Epidermal melanocyte (primary cell): ENCODE data around the gene INTS11.

Experiments
- DNase-seq: peaks from one replicate; pipeline ENCODE4 v3.0.0; 2011; ENCODE audit warnings: low spot score; ENCODE audit not compliant: insufficient read length

INTS11 gene

DNA sequence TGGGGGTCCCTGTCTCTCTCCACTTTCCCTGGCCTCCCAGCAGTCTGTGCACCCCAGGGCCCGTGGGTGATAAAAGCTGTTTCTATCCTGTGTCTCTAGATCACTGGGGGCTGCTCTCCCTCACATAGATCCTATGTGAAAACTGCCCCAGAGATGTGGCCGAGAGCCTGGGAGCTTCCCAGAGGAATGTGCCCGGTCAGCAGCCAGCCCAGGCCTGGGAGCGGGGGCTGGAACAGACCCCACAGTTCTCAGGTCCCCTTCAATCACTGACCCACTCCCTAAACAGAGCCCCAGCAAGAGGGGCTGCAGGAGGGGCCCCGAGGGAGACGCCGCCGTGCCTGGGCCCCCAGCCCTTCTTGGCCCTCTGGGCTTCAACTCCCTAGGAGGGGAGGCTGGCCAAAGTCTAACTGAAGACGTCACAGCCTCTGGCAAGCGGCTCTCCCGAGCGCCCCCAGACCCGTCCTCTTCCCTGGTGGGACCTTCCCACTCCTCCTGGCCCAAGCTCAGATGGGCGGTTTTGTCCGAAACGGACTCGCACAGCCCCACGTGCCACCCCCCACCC is 33.5 kb upstream of the INTS11 start:
- no peak for DNase-seq

DNA sequence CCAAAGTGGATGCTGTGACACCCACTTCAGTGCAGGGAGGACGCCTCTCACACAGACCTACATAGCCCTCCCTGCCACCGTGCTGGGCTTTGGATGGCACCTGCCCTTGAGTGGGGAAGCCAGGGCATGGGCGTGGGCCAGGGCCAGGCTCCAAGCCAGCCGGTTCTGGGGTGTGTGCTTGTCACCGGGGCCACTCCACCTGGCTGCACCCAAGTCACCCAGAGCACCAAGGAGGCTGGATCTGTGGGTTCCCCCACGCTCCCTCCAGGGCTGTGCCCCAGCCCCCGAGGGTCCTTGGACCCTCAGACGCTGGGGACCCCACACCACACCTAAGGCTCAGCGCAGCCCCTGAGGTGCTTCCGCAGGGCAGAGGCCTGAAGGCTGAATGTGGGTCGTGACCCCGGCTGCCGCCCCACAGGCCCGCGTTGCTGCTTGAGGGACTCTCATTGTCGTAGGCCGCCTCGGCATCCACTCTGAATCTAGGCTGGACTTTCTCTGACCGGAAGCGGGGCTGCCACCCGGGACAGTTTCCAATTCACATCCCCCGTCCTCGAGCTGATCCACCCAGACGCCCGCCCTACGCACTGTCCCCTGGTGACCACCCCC is 32.4 kb upstream of the INTS11 start:
- no peak for DNase-seq

DNA sequence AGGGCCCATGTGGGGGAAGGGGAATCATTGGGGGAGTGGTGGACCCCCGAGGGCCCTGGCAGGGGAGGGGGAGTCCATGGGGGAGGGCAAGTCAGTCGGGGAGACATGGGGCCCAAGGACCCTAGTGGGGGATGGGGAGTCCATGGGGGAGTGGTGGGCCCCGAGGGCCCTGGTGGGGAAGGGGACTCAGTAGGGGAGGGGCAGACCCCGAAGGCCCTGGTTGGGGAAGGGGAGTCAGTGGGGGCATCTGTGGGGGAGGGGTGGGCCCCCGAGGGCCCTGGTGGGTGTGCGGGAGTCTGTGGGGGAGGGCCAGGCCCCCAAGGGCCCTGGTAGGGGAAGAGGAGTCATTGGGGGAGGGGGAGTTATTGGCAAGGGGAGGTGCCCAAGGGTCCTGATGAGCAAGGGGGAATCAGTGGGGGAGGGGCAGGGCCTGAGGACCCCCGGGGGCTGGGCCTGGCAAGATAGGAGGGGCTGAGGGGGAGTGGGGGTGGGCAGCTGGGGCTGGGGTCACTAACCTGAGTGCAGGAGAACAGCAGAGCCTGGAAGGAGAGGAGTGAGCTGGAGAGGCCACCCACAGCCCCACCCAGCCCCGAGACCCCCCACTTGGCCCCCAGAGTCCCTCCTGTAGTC is 31.8 kb upstream of the INTS11 start:
- no peak for DNase-seq

DNA sequence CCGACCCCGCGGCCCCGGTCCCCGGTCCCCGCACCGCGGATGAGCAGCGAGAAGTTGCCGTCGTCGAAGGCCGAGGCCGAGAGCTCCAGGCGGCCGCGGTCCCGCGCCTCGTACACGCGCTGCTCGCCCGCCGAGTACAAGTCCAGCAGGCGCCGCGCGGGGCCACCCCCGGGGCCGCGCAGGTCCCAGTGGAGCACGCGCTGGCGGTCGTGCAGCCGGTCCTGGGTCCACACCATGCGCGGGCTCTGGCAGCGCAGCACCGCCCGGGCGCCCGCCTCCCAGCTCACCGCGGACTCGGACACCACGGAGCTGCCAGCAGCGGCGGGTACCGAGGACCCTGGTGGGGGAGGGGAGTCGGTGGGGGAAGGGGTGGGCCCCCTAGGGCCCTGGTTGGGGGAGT is 31.0 kb upstream of the INTS11 start:
- DNase-seq, result no peak

DNA sequence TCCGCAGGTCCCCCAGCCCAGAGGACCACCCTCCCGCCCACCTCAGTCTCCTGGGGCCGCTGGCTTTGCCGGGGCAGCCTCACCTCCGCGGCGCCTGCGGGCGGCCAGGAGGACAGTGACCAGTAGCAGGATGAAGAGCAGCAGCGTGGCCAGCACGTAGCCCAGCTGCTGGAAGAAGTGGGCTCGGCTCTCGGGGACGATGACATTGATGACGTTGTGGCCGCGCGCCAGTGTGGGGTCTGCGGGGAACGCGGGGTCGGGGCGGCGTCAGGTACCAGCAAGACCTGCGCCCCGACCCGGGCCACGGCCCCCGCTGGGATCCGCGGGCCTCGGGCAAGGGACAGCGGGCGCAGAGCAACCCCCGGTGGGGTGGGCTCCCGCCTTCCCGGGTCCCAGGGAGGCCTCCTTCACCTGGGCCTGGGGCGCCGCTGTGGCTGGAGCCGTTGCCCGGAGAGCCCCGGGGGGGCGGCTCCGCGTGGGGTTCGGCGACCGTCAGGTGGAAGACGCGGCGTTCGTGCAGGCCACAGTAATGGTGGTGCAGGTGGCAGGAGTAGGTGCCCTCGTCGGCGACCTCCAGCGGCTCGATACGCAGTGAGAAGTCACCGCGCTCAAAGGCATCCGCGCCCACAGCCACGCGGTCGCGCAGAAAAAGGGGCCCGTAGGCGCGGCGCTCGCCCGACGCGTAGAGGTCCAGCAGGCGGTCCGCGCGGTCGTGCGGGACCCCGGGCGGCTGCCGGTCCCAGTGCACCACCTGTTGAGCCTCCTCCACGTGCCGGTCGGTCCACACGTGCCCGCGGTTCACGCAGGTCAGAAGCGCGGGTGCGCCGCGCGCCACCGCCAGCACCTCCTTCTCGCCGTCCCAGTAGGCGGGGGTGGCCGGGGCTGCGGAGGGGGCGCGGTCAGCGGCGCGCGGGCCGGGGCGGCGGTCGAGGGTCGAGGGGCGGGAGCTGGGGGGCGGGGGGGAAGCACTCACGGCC is 30.1 kb upstream of the INTS11 start:
- DNase-seq, result no peak

DNA sequence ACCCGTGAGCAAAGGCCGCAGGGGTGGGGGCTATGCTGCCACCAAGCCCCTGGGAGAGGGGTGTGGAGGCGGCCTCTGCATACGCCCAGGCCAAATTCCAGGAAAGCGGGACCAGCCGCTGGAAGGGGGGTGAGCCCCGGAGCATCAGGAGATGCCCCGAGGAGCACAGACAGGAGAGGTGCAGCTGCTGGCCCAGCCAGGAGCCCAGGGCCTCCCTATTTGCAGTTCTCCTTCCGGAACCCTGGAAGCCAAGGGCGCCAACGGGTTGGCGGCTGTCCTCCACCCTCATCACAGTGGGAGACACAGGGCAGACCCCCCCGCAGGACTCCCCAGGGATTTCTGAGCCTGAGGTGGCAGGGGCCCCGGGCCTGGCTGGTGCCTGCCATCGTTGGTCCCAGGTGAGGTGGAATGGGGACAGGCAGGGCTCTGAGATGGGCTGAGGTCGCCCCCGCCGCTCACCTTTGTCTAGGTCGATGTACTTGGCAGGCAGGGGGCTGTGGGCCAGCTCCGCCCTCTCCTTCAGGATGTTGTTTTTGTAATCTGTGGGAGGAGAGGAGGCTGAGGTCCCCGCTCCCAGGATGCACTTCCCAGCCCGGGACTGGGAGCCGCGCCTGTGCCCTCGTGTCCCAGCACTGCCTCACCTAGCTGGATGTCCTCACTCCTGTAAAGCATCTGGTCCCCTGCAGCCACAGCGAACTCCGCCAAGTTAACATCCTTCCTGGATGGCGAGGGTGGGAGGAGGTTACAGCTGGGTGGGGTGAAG is 29.1 kb upstream of the INTS11 start:
- no peak for DNase-seq

DNA sequence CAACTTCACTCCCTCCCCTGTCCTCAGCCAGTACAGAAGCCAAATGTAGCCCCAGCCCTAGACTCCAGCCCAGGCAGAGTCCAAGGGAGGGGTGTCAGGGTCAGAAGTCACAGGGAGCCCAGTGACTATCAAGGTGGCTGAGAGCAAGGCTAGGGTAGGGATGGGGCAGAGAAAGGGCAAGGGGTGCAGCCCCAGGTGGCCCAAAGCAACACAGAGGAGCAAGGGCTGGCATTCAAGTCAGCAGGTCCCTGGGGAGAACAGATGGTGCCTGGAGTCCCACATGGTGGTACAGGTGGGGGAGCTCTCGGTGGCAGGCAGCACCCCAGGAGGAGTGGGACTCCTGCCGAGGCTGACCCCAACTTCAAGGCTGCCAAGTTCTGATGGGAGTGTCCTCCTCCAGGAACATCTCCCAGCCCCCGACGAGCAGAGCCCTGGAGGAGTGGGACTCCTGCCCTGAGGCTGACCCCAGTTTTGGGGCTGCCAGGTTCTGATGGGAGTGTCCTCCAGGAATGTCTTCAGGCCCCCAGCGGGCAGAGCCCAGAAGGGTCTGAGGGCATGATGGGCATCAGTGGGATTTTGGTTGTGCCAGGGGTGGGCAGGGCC is 28.4 kb upstream of the INTS11 start:
- no peak for DNase-seq

DNA sequence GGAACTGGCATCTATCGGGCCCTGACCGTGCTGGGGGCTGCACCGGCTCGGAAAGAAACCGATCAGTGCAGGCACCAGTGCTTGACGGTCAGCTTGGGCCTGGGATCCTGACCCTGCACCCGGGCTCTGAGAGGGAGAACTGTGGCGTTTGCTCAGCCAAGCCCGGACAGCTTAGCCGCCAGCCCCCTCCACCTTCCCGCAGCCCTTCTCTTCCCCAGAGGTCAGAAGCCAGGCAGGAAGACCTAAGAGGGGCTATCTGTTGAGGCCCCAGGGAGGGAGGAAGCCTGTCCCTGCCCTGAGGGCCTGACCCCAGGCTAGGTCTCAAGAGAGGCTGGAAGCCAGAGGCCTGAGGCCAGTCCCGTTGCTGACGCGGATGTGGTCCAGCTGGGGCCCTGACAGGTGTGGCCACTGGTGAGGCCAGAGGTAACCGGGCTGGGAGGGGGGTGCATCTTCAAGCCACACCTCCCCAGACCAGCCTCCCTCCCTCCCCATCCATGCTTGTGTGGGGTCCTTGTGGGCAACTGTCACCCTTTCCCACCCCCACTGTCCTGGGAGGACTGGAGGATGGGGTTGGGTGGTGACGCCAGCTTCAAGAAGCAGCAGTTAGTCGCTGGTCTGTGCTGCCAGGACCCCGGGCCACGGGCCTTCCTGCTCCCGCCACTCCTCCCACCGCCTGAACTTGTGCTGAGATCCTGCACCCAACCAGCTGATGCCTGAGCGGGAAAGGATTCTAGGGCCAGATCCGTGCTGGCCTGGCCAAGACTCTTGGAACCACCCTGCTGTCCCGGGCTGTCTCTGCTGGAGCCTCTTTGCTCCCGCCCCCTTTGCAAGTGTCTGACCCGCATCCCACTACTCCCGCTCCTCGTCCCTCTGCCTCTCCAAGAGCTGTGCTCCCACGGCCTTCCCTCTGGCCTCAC is 27.3 kb upstream of the INTS11 start:
- no peak for DNase-seq

DNA sequence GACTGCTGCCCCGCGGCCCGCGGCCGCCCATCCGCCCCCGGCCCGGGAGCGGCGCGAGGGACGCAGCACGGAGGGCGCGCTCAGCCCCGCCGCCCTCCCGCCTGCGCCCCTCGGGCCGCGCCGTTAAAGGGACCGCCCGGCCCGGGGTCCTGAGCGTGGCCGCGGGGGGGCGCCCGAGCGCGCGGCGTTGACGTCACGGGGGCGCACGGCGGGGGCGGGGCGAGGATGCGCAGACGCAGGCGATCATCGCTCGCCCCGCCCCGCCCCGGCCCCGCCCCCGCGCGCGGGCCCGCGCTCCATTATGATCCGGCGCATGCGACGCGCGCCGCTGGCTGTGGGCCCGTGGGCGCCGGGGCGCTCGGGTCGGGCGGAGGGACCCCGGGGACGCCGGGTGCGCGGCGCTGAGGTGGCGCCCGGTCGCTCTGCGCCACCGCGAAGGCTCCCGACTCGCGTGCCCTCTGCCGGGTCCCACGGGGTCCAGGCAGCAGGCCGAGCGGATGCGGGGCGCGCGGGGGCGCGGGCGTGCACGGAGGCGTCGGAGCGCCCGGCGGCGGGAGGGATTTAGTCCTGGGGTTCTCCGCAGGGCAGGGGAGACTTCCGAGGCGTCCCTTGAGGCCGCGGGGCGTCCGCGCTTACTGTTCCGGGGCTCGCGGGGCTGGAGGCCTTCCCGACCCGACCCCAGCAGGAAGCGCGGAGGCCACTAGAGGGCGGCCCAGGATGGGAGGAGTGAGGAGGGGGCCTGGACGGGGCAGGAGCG is 25.0 kb upstream of the INTS11 start, which contains the start of gene DVL1:
DVL1 (minus strand) TSS at position 163 of the 757 bp plus-strand sequence. CDS start 353 bp downstream, outside the sequence.
- DNase-seq, result peak; percentile 88

DNA sequence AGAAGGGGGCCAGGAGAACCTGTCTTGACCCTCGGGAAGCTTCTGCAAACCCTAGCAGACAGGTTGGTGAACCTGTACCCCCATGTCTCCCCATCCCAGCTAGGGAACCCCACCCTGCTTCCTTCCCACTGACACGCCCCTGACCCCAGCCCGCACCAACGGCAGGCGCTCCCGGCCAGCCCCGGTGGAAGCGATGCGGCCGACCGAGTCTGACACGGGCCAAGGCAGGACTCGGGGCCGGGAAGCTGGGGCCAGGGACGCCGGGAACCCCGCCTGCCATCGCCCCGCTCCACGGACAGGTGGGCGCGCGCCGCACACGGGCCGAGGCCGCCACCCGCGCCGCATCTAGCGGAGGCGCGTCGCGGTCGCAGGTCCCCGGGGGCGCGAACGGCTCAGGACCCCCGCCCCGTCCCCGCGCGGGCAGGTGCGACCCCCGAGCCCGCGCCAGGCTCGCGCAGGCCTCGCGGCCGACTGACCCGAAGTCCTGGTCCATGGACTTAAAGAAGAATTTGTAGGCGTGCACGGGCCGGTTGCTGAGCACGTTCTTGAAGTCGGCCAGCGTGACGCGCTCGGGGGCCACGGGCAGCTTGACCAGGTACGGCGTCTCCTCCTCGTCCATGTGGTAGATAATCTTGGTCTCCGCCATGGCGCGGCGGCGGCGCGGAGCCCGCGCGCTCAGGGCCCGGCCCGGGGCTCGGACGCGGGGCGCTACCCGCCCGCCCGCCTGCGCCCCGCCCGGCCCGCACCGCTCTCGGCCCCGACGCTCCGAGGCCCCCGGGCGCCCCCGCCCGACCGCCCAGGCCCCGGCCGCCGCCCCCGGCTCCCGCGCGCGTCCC is 24.2 kb upstream of the INTS11 start:
- no peak for DNase-seq

DNA sequence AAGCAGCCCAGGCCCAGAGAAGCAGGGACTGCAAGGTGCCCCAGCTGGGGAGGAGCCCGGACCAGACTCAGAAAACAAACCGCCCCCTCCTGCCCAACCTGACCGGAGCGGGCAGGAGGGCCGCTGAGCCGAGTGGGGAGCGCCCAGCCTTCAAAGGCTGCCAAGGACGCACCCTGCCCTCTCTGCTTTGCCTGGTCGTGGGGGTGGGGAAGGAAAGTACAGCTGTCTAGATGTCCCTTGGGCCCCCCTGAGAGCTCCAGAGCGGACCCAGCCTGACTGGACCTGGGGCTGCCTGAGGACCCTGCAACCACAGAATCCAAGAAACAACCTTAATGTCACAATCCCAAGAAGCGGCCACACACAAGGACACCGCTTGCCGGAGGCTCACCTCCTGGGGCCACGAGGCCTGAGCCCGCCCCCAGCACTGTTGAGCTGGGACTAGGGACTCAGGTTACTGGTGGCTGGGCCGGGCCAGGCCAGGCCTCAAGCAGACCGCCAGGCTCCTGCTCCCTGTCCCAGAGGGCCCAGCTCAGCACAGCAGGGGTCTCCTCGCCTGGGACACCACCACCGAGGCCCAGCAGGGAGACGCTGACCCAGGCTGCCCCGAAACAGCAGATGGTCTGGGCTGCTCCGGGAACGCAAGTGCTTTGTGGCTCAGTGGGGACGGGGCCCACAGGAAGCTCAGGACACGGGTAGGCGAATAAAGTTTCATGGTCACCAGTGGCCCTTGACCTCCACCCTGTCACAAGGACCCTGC is 23.4 kb upstream of the INTS11 start:
- no peak for DNase-seq

DNA sequence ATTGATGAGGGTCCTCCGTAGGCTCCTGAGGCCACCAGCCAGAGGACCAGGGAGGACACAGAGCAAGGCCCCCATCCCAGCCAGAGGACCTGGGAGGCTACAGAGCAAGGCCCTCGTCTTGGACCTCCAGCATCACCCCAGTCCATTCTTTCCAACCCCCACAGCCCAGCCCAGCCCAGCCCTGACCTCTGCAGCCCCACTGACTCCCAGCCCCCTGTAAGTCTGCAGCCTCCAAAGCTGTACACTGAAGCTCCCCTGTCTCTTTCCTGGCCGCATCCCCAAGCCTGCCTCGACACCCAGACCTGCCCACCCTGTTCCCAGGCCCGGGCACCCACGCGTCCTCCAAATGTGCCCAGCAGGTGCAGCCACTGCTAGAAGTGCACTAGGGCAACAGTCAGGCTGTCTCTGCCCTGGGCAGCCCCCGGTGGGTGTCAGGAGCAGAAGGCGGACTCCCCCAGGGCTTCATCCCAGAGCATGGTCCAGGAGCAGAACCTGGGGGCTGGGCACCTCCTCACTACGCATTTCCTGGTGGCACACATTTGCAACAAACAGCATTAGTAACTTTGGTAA is 22.7 kb upstream of the INTS11 start:
- DNase-seq, result no peak

DNA sequence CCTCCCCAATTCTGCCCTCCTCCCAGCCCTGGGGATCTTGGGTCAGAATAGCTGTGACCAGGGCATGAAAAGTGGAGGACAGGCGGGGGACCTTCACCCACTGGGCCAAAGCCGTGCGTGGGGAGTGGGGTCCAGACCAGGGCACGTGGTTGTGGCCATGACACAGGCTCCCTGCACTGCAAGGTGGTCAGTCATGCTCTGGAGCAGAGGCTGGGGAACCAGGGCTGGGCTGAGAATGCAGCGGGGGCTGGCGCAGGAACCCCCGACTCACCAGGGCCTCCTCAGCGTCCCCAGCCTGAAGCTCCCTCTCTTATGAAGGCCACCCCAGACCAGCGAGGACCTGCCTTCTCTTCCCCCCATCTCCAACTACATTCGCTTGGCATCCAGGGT is 22.0 kb upstream of the INTS11 start:
- DNase-seq, result no peak

DNA sequence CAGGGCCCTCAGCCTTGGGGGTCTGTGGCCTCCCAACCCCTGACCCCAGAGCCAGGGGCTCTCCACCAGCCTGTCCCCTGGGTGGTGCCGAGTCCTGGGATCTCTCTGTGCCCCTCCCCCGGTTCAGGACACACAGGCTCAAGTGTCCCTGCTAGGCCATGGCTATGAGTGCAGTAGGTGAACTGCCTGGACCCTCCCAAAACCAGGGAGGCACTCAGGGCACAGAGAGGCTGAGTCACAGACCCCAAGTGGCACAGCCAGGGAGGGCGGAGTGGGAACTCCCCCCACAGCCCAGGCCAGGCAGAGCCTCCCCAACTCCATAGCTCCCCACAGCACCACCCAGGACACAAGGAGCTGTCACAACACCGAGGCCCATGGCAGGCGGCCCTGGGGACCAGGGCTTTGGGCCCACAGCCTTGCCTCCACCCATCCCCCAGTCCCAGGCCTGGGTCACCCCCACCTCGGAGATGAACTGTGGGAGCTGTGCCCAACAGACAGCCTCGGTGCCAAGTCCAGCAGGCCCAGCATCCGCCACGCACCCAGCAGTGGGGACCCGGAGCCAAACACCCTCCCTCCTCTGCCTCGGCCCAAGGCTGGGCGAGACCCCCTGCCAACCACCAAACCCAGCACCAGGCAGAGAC is 21.5 kb upstream of the INTS11 start:
- DNase-seq, result no peak

DNA sequence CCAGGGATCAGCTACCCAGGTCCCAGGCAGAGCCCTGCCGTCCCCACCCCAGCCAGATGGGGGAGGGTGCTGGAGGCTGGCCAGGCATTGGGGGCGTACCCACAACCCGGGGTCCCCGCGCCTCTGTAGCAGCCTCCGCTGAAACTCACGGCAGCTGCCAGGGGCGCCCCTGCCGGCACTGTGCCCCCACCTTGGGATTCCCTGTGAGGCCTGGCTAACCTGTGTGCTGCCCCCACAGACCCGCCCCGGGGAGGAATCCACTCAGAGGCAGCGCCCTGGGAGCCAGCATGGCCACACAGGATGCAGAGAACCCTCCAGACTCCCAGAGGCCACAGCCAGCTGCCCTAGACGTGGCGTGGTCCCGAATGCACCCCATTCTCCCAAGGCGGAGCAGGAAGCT is 20.9 kb upstream of the INTS11 start:
- DNase-seq, result no peak

DNA sequence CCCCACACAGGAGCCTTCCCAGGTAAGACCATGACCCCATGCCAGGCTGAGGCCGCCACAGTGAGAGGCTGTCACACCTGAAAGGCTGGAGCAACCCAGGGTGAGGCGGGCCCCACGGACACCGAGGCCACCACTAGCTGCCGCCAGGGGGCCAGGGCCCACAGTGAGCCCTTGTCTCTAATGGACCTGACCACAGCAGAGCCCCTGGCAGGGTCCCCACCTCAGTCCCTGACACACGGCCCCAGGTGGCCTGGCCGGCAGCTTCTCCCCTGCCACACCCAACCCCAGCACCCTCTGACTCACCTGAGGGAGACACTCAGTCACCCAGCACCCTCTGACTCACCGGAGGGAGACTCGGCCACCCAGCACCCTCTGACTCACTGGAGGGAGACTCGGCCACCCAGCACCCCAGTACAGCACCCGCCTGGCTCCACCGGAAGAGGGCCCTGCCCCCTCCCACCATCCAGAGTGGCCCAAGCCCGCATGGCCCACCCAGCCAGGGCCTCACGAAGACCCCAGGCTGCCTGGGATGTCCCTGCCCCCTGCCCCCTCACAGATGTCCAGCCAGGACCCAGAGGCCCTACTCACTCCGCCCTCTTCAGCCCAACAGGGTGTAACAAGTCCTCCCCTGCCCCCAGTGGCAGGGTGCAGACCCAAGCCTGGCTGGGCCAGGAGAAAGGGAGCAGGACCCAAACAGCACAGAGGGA is 20.3 kb upstream of the INTS11 start:
- DNase-seq, result no peak
